Measurements from ENCODE around the gene MAGI2. TPM values are rescaled to one million over a fixed set of nuclear protein-coding genes. Genes with fewer than 3 reads are reported as not detected.

MAGI2 gene
- total RNA-seq, 4 donors from 2014 or later, result 0.98 to 4.8 (median 2.5) TPM

DNA sequence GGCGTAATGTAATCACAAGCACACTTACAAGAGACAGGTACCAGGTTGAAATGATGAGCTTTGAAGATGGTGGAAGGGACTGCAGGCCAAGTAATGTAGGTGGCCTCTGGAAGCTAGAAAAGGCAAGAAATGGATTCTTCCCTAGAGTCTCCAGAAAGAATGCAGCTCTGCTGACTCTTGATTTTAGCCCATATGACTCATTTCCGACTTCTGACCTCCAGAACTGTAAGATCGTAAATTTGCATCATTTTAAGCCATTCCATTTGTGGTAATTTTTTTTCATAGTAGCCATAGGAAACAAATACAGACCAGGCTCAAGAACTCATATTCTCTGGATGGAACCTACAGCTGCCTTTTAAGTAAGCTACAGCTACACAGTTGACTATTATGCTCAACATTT is 315.5 kb downstream of the MAGI2 start:
- no peak overlapping the region for H3K27ac ChIP-seq
- no peaks in the 10 kb centered on the region for H3K36me3 ChIP-seq
- DNase-seq (ENCODE audit: low spot score in 2 of 2), result no peak
- H3K4me3 ChIP-seq, result no peak overlapping the region
- H3K9me3 ChIP-seq, result no peaks in the 10 kb centered on the region
- TF ChIP-seq EP300 (IDR thresholded peaks at IDR 0.05) (no peak), POLR2AphosphoS5 (IDR thresholded peaks at IDR 0.05) (no peak), POLR2A (IDR thresholded peaks at IDR 0.05) (no peak)
- TF ChIP-seq, protein P1, sequence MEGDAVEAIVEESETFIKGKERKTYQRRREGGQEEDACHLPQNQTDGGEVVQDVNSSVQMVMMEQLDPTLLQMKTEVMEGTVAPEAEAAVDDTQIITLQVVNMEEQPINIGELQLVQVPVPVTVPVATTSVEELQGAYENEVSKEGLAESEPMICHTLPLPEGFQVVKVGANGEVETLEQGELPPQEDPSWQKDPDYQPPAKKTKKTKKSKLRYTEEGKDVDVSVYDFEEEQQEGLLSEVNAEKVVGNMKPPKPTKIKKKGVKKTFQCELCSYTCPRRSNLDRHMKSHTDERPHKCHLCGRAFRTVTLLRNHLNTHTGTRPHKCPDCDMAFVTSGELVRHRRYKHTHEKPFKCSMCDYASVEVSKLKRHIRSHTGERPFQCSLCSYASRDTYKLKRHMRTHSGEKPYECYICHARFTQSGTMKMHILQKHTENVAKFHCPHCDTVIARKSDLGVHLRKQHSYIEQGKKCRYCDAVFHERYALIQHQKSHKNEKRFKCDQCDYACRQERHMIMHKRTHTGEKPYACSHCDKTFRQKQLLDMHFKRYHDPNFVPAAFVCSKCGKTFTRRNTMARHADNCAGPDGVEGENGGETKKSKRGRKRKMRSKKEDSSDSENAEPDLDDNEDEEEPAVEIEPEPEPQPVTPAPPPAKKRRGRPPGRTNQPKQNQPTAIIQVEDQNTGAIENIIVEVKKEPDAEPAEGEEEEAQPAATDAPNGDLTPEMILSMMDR (IDR thresholded peaks at IDR 0.05), result no peak
- WGBS, result 86% methylated on average over 3 of the region's 3 CpGs
- no peaks in the 10 kb centered on the region for H3K4me1 ChIP-seq
- H3K27me3 ChIP-seq, result no peaks in the 10 kb centered on the region

DNA sequence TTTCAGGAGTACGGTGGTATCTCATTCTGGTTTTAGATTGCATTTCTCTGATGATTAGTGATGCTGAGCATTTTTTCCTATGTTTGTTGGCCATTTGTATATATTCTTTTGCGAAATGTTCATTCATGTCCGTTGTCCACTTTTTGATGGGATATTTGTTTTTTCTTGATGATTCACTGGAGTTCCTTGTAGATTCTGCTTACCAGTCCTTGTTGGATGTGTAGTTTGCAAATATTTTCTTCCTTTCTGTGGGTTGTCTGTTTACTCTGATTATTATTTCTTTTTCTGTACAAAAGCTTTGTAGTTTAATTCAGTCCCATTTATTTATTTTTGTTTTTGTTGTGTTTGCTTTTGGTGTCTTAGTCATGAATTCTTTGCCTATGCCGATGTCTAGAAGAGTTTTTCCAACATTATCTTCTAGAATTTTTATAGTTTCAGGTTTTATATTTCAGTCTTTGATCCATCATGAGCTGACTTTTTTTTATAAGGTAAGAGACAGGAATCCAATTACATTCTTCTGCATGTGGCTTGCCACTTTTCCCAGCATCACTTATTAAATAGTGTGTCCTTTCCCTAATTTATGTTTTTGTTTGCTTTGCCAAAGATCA is 320.5 kb downstream of the MAGI2 start:
- 92% methylated on average over 4 of the region's 4 CpGs for WGBS
- no peak for DNase-seq (ENCODE audit: low spot score in 2 of 2)

DNA sequence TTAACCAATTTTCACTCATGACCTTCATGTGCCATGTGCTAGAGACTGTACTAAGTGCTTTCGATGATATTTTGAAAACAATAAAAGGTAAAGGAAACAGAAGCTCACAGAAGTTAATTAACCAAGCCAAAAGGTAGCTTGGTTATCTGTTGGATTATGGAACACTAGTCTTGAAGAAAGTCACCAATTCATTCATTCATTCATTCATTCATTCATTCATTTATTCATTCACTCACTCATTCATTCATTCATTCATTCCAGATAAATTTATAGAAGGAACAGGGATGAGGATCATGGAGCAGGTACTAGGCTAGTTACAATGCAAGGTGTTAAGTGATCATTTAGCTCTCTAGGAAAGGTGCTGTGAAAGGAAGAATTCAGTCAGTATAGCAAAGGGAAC is 322.8 kb downstream of the MAGI2 start:
- Histone ChIP-seq H3K4me1 (no peaks in the 10 kb centered on the region), H3K9me3 (no peaks in the 10 kb centered on the region), H3K27me3 (no peaks in the 10 kb centered on the region), H3K27ac (no peak overlapping the region), H3K4me3 (no peak overlapping the region), H3K36me3 (no peaks in the 10 kb centered on the region)
- WGBS, result 96% methylated on average over 1 of the region's 1 CpG
- no peak for DNase-seq (ENCODE audit: low spot score in 2 of 2)
- TF ChIP-seq EP300 (IDR thresholded peaks at IDR 0.05) (no peak), POLR2AphosphoS5 (IDR thresholded peaks at IDR 0.05) (no peak)

More for the DNA sequence above, 320.5 kb downstream of the MAGI2 start:
- H3K36me3 ChIP-seq, result no peaks in the 10 kb centered on the region
- no peaks in the 10 kb centered on the region for H3K4me1 ChIP-seq
- TF ChIP-seq POLR2A (IDR thresholded peaks at IDR 0.05), result no peak
- TF ChIP-seq EP300 (IDR thresholded peaks at IDR 0.05), result no peak
- TF ChIP-seq POLR2AphosphoS5 (IDR thresholded peaks at IDR 0.05), result no peak
- TF ChIP-seq, protein P1 (IDR thresholded peaks at IDR 0.05), result no peak
- no peaks in the 10 kb centered on the region for H3K27me3 ChIP-seq
- no peak overlapping the region for H3K4me3 ChIP-seq
- no peaks in the 10 kb centered on the region for H3K9me3 ChIP-seq
- no peak overlapping the region for H3K27ac ChIP-seq

DNA sequence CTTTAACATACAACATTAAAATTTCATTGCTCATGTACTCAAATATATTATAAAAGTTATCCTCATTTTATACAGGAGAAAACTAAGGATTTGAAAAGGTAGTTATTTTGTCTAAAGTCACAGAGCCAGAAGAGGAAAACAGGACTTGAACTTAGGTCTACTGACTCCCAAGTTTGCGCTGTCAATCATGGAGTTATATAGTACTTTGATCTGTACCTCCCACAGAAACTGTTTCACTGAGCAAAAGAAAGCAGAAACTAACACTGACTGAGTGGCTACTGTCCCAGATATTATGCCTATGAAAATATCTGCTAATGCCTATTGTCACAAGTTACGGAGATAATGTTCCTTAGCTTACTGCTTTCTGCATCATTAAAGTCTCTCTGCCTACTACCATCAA is 329.1 kb downstream of the MAGI2 start:
- WGBS, result 96% methylated on average over 2 of the region's 2 CpGs
- no peak for TF ChIP-seq EP300 (IDR thresholded peaks at IDR 0.05)
- no peak for TF ChIP-seq POLR2A (IDR thresholded peaks at IDR 0.05)
- TF ChIP-seq POLR2AphosphoS5 (IDR thresholded peaks at IDR 0.05), result no peak
- TF ChIP-seq, protein P1 (IDR thresholded peaks at IDR 0.05), result no peak
- H3K9me3 ChIP-seq, result no peaks in the 10 kb centered on the region

DNA sequence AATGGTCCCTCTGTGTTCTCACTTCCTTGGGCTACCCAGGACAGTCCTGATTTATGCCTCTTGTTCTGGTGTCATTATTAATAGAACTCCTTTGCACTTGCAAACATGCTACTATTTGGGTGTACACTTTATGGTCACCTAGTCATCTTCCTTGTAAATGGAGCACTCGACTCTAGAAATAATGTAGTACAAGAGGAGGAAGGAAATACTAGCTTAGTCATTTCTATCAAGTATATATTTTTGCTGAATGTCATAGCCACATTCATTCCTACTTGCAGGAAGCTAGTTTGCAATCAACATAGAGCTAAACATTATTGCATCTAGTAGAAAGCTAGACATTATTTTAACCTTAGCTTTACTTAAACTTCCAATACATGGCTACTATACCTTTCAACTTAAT is 335.3 kb downstream of the MAGI2 start:
- Histone ChIP-seq H3K4me3 (no peak overlapping the region), H3K4me1 (no peaks in the 10 kb centered on the region), H3K27me3 (no peaks in the 10 kb centered on the region), H3K27ac (no peak overlapping the region), H3K36me3 (no peaks in the 10 kb centered on the region), H3K9me3 (no peaks in the 10 kb centered on the region)
- DNase-seq (ENCODE audit: low spot score in 2 of 2), result no peak
- 62% methylated on average over 1 of the region's 1 CpG for WGBS
- TF ChIP-seq POLR2A (IDR thresholded peaks at IDR 0.05) (no peak), POLR2AphosphoS5 (IDR thresholded peaks at IDR 0.05) (no peak), EP300 (IDR thresholded peaks at IDR 0.05) (no peak)
- TF ChIP-seq, protein P1 (IDR thresholded peaks at IDR 0.05), result no peak

More for the DNA sequence above, 329.1 kb downstream of the MAGI2 start:
- DNase-seq (ENCODE audit: low spot score in 2 of 2), result no peak
- no peaks in the 10 kb centered on the region for H3K27me3 ChIP-seq
- no peak overlapping the region for H3K4me3 ChIP-seq
- H3K27ac ChIP-seq, result no peak overlapping the region
- no peaks in the 10 kb centered on the region for H3K36me3 ChIP-seq
- H3K4me1 ChIP-seq, result no peaks in the 10 kb centered on the region

Measured in suprapubic skin (tissue), 4 donors.